Endothelial cell of umbilical vein (primary cell): ENCODE measurements around the gene TMEM161A.
A peak's percentile ranks its signal among the peaks of the same experiment; 100 is the strongest.

Source experiments
- GATA2 ChIP-seq: IDR thresholded peaks from 2 replicates; pipeline ENCODE4 v1.7.0; 2011; ENCODE audit warnings: low read depth, mild to moderate bottlenecking, moderate library complexity, mixed read lengths, low read length; ENCODE audit not compliant: insufficient read length, insufficient read depth
- POLR2AphosphoS5 ChIP-seq: IDR thresholded peaks from 2 replicates; pipeline ENCODE4 v1.6.1; 2012; ENCODE audit warnings: low read depth, mild to moderate bottlenecking, control low read depth, low read length, moderate library complexity; ENCODE audit not compliant: insufficient read depth
- TF ChIP-seq, protein P1 (sequence below), 2 donors: IDR thresholded peaks; 1 replicate in 1 of 2; 2 replicates in 1 of 2; pipeline ENCODE4 v1.5.1; 2011; ENCODE audit warnings: low read length in 2 of 2, mild to moderate bottlenecking in 2 of 2, moderate library complexity in 2 of 2, control low read depth in 1 of 2, inconsistent platforms in 1 of 2, low read depth in 1 of 2; ENCODE audit not compliant: insufficient read depth in 1 of 2; ENCODE audit errors: extremely low read depth in 1 of 2
- TF ChIP-seq, protein P2 (sequence below): IDR thresholded peaks from 2 replicates; pipeline ENCODE4 v1.6.1; 2011; ENCODE audit not compliant: insufficient read depth, insufficient read length

DNA sequence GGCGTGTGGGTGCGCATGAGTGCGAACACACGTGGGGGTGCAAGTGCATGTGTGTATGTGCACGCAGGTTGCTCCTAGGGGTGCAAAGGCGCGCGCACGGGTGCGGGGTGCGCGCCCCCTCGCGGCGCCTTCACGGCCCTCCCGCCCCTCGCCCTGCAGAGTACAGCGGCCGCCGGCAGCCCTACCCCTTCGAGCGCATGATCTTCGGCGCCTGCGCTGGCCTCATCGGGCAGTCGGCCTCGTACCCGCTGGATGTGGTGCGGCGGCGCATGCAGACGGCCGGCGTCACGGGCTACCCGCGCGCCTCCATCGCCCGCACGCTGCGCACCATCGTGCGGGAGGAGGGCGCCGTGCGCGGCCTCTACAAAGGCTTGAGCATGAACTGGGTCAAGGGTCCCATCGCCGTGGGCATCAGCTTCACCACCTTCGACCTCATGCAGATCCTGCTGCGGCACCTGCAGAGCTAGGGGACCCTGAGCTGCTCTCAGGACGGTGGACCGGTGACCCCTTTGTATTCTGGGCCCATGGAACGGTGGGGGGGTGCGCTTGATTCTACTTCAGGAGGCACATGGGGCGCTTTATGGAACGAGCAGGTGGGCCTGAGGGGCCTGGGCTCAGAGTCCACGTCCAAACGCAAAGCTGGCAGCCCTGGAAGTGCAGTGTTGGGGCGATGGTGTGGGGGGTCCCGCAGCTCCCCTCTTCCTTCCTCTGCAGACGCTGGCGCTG lies 27.7 kb downstream of the TMEM161A start:
- TF ChIP-seq, protein P1, sequence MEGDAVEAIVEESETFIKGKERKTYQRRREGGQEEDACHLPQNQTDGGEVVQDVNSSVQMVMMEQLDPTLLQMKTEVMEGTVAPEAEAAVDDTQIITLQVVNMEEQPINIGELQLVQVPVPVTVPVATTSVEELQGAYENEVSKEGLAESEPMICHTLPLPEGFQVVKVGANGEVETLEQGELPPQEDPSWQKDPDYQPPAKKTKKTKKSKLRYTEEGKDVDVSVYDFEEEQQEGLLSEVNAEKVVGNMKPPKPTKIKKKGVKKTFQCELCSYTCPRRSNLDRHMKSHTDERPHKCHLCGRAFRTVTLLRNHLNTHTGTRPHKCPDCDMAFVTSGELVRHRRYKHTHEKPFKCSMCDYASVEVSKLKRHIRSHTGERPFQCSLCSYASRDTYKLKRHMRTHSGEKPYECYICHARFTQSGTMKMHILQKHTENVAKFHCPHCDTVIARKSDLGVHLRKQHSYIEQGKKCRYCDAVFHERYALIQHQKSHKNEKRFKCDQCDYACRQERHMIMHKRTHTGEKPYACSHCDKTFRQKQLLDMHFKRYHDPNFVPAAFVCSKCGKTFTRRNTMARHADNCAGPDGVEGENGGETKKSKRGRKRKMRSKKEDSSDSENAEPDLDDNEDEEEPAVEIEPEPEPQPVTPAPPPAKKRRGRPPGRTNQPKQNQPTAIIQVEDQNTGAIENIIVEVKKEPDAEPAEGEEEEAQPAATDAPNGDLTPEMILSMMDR (IDR thresholded peaks at IDR 0.05; ENCODE audit: extremely low read depth in 1 of 2, insufficient read depth in 1 of 2, low read depth in 1 of 2, low read length in 2 of 2) = peak; percentile 38 to 62
- no peak for TF ChIP-seq GATA2
- TF ChIP-seq, protein P2, sequence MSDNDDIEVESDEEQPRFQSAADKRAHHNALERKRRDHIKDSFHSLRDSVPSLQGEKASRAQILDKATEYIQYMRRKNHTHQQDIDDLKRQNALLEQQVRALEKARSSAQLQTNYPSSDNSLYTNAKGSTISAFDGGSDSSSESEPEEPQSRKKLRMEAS = no peak
- TF ChIP-seq POLR2AphosphoS5 = no peak
